Liver (tissue), 9 donors: ENCODE measurements around the gene FNBP1L. TPM values are rescaled to one million over a fixed set of nuclear protein-coding genes. Genes with fewer than 3 reads are reported as not detected.

Source experiments
- DNase-seq: peaks from one replicate; pipeline ENCODE4 v3.0.0-alpha.2; 2017; ENCODE audit warnings: low spot score
- H3K27ac ChIP-seq, 2 donors: one replicate each; pipeline ENCODE4 v1.7.0; 2013; ENCODE audit warnings: inconsistent platforms in 2 of 2, low read length in 2 of 2, control low read depth in 1 of 2, low read depth in 1 of 2, mild to moderate bottlenecking in 1 of 2
- H3K27me3 ChIP-seq, 4 donors: one replicate each; pipeline versions ENCODE4 v1.6.1 to v1.7.0; 2013; ENCODE audit warnings: low read length in 3 of 4, inconsistent platforms in 1 of 4, mild to moderate bottlenecking in 1 of 4, moderate library complexity in 1 of 4; ENCODE audit not compliant: control insufficient read depth in 4 of 4, insufficient read depth in 4 of 4
- H3K36me3 ChIP-seq, 4 donors: one replicate each; pipeline versions ENCODE4 v1.6.1 to v1.7.0; 2013; ENCODE audit warnings: low read length in 3 of 4, mild to moderate bottlenecking in 3 of 4, low read depth in 1 of 4, moderate library complexity in 1 of 4; ENCODE audit not compliant: control insufficient read depth in 4 of 4, insufficient read depth in 3 of 4
- H3K4me1 ChIP-seq, 4 donors: one replicate each; pipeline versions ENCODE4 v1.6.1 to v1.7.0; 2013; ENCODE audit warnings: low read length in 3 of 4, mild to moderate bottlenecking in 3 of 4, moderate library complexity in 1 of 4; ENCODE audit not compliant: control insufficient read depth in 4 of 4, insufficient read depth in 4 of 4
- H3K4me3 ChIP-seq, 3 donors: one replicate each; pipeline versions ENCODE4 v1.6.1 to v1.7.0; 2013; ENCODE audit warnings: low read length in 3 of 3, control low read depth in 1 of 3, low read depth in 1 of 3, mild to moderate bottlenecking in 1 of 3
- H3K9ac ChIP-seq, 2 donors: one replicate each; pipeline ENCODE4 v1.7.0; 2013; ENCODE audit warnings: low read length in 2 of 2, mild to moderate bottlenecking in 2 of 2, moderate library complexity in 2 of 2, control low read depth in 1 of 2, low read depth in 1 of 2
- H3K9me3 ChIP-seq, 4 donors: one replicate each; pipeline versions ENCODE4 v1.6.1 to v1.7.0; 2013; ENCODE audit warnings: low read length in 3 of 4; ENCODE audit not compliant: control insufficient read depth in 4 of 4
- CTCF ChIP-seq: fragments of 150-350 bp; IDR thresholded peaks from 2 replicates; pipeline ENCODE4 v1.5.1; 2017; ENCODE audit warnings: improper control_type of control experiment, low read depth, low read length; ENCODE audit not compliant: missing input control
- FOXA1 ChIP-seq: IDR thresholded peaks from 2 replicates; pipeline ENCODE4 v1.6.1; 2016; ENCODE audit warnings: antibody characterized with exemption
- FOXA2 ChIP-seq: IDR thresholded peaks from 2 replicates; pipeline ENCODE4 v1.6.1; 2016; ENCODE audit warnings: antibody characterized with exemption
- GABPA ChIP-seq, 2 donors: IDR thresholded peaks in 1 of 2; conservative IDR thresholded peaks in 1 of 2; 2 replicates each; pipeline ENCODE4 v1.6.1; 2016; ENCODE audit warnings: antibody characterized with exemption in 2 of 2, mild to moderate bottlenecking in 1 of 2, moderate library complexity in 1 of 2
- HNF4G ChIP-seq: IDR thresholded peaks from 2 replicates; pipeline ENCODE4 v1.6.1; 2016; ENCODE audit warnings: antibody characterized with exemption
- JUND ChIP-seq, 2 donors: IDR thresholded peaks; 2 replicates each; pipeline ENCODE4 v1.6.1; 2016; ENCODE audit warnings: antibody characterized with exemption in 2 of 2
- MAX ChIP-seq: IDR thresholded peaks from 2 replicates; pipeline ENCODE4 v1.6.1; 2016; ENCODE audit warnings: antibody characterized with exemption
- NR2F2 ChIP-seq: IDR thresholded peaks from 2 replicates; pipeline ENCODE4 v1.6.1; 2016; ENCODE audit warnings: antibody characterized with exemption
- REST ChIP-seq: IDR thresholded peaks from 2 replicates; pipeline ENCODE4 v1.6.1; 2016; ENCODE audit warnings: antibody characterized with exemption, mild to moderate bottlenecking
- RXRA ChIP-seq, 2 donors: IDR thresholded peaks; 2 replicates each; pipeline ENCODE4 v1.6.1; 2017 to 2018; ENCODE audit warnings: antibody characterized with exemption in 2 of 2, mild to moderate bottlenecking in 1 of 2
- SP1 ChIP-seq: IDR thresholded peaks from 2 replicates; pipeline ENCODE4 v1.6.1; 2018; ENCODE audit warnings: antibody characterized with exemption, mild to moderate bottlenecking
- TAF1 ChIP-seq: conservative IDR thresholded peaks from 2 replicates; pipeline ENCODE4 v1.6.1; 2016; ENCODE audit warnings: antibody characterized with exemption, mild to moderate bottlenecking
- YY1 ChIP-seq: IDR thresholded peaks from 2 replicates; pipeline ENCODE4 v1.6.1; 2016; ENCODE audit warnings: antibody characterized with exemption, mild to moderate bottlenecking
- WGBS: extraction: QIAGEN DNeasy Blood & Tissue Kit; methylation state at CpG from one replicate; pipeline ENCODE4 v1.1.7; 2013; 5-methylcytosine and 5-hydroxymethylcytosine counted together
- polyA plus RNA-seq, 2 donors: library from polyadenylated mRNA; stranded (reverse) in 1 of 2; unstranded in 1 of 2; fragments of 200-250 nt in 1 of 2; fragments of >200 nt in 1 of 2; fragmentation: Nextera tagmentation in 1 of 2; extraction: Ambion mirVana in 1 of 2; gene quantifications; one replicate each; pipeline versions ENCODE4 v1.2.1 to v1.2.3, GENCODE V29; 2013 to 2015
- total RNA-seq, 2 donors: library from RNA; depleted of rRNA; stranded (reverse); fragments of >200 nt; gene quantifications; one replicate each; pipeline ENCODE4 v1.2.3, GENCODE V29; 2014
- TF ChIP-seq, protein P1 (sequence below): IDR thresholded peaks from 2 replicates; pipeline ENCODE4 v1.6.1; 2016; ENCODE audit warnings: antibody characterized with exemption
- donor health status: healthy.
- donor health status: healthy.
- donor health status: healthy.
- donor health status: healthy.
- donor health status: healthy.

The FNBP1L gene
- total and polyA plus RNA-seq, 4 donors, result 5.3 to 13.5 (median 8.9) TPM

DNA sequence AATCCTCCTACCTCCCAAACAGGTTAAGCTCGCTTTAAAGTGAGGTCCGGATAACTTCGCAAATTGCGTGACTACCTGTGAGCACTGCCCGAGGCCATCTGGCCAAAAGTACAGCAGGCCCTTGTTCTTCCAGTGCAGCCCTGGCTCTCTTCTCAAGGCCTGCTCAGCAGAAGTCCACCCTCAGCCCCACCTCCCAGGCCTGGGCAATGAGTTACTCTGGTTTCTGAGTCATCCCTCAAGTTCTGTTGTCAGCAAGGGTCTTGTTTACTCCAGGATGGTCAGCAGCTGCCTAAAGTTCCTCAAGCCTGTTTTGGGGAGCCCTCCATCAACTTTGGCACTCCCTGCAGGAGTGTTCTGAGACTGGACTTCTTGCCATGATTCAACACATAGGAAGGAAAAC is 132.0 kb downstream of the FNBP1L start:
- TF ChIP-seq GABPA (IDR thresholded peaks at IDR 0.05 in 1 of 2, conservative IDR thresholded peaks at IDR 0.05 in 1 of 2) (no peak), RXRA (IDR thresholded peaks at IDR 0.05) (no peak), FOXA1 (no peak), SP1 (no peak), TAF1 (no peak), HNF4G (no peak), CTCF (no peak), REST (no peak)
- TF ChIP-seq, protein P1, sequence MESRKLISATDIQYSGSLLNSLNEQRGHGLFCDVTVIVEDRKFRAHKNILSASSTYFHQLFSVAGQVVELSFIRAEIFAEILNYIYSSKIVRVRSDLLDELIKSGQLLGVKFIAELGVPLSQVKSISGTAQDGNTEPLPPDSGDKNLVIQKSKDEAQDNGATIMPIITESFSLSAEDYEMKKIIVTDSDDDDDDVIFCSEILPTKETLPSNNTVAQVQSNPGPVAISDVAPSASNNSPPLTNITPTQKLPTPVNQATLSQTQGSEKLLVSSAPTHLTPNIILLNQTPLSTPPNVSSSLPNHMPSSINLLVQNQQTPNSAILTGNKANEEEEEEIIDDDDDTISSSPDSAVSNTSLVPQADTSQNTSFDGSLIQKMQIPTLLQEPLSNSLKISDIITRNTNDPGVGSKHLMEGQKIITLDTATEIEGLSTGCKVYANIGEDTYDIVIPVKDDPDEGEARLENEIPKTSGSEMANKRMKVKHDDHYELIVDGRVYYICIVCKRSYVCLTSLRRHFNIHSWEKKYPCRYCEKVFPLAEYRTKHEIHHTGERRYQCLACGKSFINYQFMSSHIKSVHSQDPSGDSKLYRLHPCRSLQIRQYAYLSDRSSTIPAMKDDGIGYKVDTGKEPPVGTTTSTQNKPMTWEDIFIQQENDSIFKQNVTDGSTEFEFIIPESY, result no peak
- Histone ChIP-seq H3K4me3 (no peak overlapping the region), H3K27me3 (no peaks in the 10 kb centered on the region), H3K36me3 (peaks cover 2 to 18% (median 17%) of the 10 kb centered on the region in 4 donors), H3K9ac (no peak overlapping the region), H3K27ac (no peak overlapping the region), H3K4me1 (peaks cover 6 to 30% (median 13%) of the 10 kb centered on the region in 4 donors), H3K9me3 (no peaks in the 10 kb centered on the region)
- 92% methylated on average over 5 of the region's 5 CpGs for WGBS
- DNase-seq, result no peak

DNA sequence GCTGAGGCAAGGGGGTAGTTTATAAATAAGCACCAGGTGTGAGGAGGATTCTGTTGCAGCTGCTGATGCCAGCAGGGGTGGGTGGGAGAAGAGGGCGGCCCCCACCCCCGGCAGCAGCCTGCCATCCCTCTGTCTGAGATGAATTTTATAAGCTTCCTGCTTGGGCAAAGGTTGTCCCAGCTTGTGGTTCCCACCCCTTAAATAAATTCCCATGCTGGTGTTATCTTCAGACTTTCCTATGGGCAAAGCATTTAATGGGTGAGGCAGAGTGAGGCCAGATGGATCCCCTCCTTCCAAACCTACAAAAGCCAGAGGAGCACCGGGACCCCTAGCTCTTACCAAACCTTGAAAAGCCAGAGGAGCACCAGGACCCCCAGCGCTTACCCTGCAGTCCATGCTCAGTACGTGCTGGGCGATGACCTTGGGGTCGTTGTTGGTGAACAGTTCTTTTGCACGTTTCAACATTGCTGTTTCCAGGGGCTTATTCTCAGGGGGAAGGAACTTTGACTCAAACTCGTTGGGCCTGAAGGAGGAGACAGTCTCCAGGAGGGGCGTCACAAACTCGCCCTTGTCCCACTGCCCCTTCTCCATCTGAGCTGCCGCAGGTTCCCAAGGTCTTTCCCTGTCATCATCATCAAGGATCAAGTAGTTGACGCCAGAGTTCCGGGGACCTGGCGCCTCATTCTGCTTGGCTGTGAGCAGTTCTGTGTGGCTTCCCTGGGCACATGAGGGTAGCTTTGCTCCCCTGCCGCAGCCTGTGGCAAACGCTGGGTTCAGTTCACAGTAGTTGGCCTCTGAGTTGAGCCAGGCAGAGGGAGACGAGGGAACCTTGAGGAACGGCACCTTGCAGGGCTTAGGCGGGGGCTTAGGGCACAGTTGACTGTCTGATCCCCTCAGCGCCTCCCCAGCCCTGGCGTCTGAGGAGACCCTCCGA is 134.3 kb downstream of the FNBP1L start:
- WGBS, result 82% methylated on average over 23 of the region's 23 CpGs
- no peak overlapping the region for H3K9ac ChIP-seq
- TF ChIP-seq JUND (IDR thresholded peaks at IDR 0.05), result no peak
- no peak for TF ChIP-seq YY1
- no peak for TF ChIP-seq TAF1
- TF ChIP-seq NR2F2, result no peak
- no peak for TF ChIP-seq SP1
- no peak for TF ChIP-seq REST
- TF ChIP-seq FOXA2, result no peak
- TF ChIP-seq RXRA (IDR thresholded peaks at IDR 0.05), result no peak
- TF ChIP-seq MAX, result no peak
- no peak for TF ChIP-seq CTCF
- TF ChIP-seq HNF4G, result no peak
- no peak for TF ChIP-seq FOXA1

More for the DNA sequence above, 134.3 kb downstream of the FNBP1L start:
- Histone ChIP-seq H3K4me3 (no peak overlapping the region), H3K36me3 (peaks cover 2 to 13% (median 6%) of the 10 kb centered on the region in 4 donors), H3K27ac (no peak overlapping the region), H3K27me3 (no peaks in the 10 kb centered on the region), H3K4me1 (peaks cover 6 to 37% (median 21%) of the 10 kb centered on the region in 4 donors), H3K9me3 (no peaks in the 10 kb centered on the region)
- no peak for DNase-seq
